GM23248 (cell line): Measurements from ENCODE around the gene JUND.

Experiments
- EZH2 ChIP-seq: fragments of 200-600 bp; sonication (generic); IDR thresholded peaks from 2 replicates; pipeline ENCODE4 v1.6.1; 2018; ENCODE audit warnings: antibody characterized with exemption, mild to moderate bottlenecking; ENCODE audit not compliant: insufficient read depth, poor library complexity, severe bottlenecking
- EZH2phosphoT487 ChIP-seq: fragments of 200-600 bp; sonication (generic); IDR thresholded peaks from 2 replicates; pipeline ENCODE4 v1.6.1; 2018; ENCODE audit warnings: antibody characterized with exemption, moderate library complexity, mild to moderate bottlenecking, low read depth; ENCODE audit not compliant: insufficient read depth

GRCh38 chr19:18308948-18309325 lies 27.5 kb upstream of the JUND start:
- TF ChIP-seq EZH2 (no peak), EZH2phosphoT487 (no peak)
